Gastrocnemius medialis (tissue), 4 donors: ENCODE data around the gene GLT6D1.

Experiments used
- CTCF ChIP-seq, 5 experiments: fragments of 450-650 bp in 3 of 5; fragments of 200-600 bp in 2 of 5; sonication (generic) in 2 of 5; IDR thresholded peaks in 4 of 5; conservative IDR thresholded peaks in 1 of 5; 1 replicate in 4 of 5; 2 replicates in 1 of 5; pipeline ENCODE4 v1.5.1; 2016 to 2019; ENCODE audit warnings: antibody characterized with exemption in 5 of 5, mild to moderate bottlenecking in 3 of 5, moderate library complexity in 3 of 5
- POLR2A ChIP-seq, 2 donors: fragments of 450-650 bp; IDR thresholded peaks; one replicate each; pipeline ENCODE4 v1.6.1; 2017; ENCODE audit warnings: antibody characterized with exemption in 2 of 2, mild to moderate bottlenecking in 2 of 2, moderate library complexity in 2 of 2

GRCh38 chr9:135620558-135620957 lies 18.8 kb downstream of the GLT6D1 start:
- TF ChIP-seq CTCF (IDR thresholded peaks at IDR 0.05 in 4 of 5, conservative IDR thresholded peaks at IDR 0.05 in 1 of 5) = no peak
- TF ChIP-seq POLR2A (IDR thresholded peaks at IDR 0.05) = no peak
